NCI-H1092 (cell line): ENCODE measurements around the gene NAA15.
"Not testable (repeated sequence)": the region's sequence is repeated elsewhere in the genome, so short reads cannot be mapped to it uniquely, and the experiment has no call there.

ENCODE experiments used
- DNase-seq: peaks from one replicate; lab custom pipeline; 2025; lab: John Stamatoyannopoulos, UW

The NAA15 gene

GRCh38 chr4:139297001-139297410, 4.3 kb upstream of the NAA15 start:
- no peak for DNase-seq

GRCh38 chr4:139299536-139299935, 1.8 kb upstream of the NAA15 start:
- DNase-seq, result no peak

GRCh38 chr4:139300431-139301112, 733 bp upstream of the NAA15 start:
- no peak for DNase-seq

DNA sequence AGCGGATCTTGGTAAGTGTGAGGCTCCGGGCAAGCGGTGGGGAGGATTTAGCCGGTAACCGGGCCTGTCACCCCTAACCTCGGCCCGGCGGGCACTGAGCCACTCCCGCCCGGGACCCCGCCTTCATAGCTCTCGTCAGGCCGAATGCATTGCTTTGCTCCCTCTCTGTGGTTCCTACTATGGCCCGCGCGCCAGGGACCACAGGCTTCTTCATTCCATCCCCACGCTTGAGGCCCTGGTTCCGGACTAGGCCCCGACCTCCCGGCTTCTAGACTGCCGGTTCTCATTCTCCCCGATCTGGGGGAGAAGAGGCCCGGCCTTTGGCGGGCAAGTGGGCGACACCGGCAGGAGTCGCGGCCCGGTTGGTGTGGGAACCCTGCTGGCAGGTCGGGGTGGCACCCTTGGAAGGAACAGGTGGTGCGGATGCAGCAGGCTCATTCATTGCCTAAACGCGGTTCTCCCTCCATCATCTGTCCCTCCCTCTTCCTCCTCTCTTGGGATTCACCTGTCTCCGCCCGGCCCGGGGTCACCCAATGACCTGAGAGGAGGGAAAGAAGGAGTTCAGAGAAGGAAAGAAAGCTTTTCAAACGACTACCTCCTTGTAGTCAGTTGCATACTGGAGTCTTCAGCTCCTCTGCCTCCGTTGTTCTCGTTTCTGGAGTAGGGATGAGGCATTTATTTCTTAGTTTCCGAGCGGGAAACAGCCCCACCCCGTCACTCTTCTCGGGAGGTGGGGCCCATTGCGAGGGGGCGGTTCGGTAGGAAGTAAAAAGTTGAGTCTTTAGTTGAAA, 711 bp downstream of the NAA15 start, which contains the start of gene NDUFC1:
Gene NDUFC1 (minus strand): TSS at position 657 of the 791 bp plus-strand sequence. CDS start 6,679 bp downstream, outside the sequence.
- DNase-seq, result peak; percentile 24

DNA sequence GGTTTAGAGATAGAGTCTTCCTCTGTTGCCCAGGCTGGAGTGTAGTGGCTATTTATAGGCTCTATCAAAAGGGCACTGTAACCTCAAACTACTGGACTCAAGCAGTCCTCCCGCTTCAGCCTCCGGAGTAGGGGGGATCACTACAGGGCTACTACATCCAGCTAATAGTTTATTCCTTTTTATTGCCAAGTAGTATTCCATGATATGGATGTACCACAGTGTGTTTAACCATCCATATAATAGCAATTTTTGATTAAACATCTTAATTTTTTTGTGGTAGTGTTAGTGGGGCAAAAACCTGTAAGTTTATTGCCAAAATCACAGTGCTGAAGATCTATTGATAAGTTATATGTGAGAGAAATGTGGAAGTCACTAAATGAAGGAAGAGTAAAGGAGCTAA, 3.6 kb downstream of the NAA15 start:
- DNase-seq, result no peak

DNA sequence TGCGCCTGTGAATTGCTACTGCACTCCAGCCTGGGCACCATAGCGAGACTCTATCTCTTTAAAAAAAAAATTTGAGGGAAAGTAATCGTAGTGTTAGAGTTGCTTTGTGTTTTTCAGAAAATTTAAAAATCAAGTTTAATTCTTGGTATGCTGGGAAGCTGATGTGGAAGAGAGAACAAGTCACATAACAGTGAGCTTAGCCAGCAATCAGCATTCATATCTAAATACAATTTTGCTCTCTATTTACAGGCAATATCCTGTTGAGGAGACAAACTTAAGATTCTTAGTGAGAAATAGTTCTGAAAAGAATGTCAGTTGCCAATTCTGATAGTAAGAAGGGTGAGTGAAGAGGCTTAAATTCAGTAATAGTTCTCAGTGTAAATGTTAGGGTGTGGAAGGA, 10.6 kb downstream of the NAA15 start:
- no peak for DNase-seq

GRCh38 chr4:139312552-139313332, 11.4 kb downstream of the NAA15 start:
- no peak for DNase-seq

DNA sequence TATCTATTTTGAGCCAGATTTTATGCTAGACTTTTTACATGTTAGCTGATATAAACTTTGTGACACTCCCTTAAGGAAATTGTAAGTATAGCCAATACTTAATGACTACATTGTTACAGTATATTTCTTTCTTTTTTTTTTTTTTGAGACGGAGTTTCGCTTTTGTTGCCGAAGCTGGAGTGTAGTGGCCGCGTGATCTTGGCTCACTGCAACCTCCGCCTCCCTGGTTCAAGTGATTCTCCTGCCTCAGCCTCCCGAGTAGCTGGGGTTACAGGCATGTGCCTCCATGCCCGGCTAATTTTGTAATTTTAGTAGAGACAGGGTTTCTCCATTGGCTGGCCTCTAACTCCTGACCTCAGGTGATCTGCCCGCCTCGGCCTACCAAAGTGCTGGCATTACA, 12.1 kb downstream of the NAA15 start:
- DNase-seq, result not testable (repeated sequence)

- no peak for DNase-seq
Measured at GRCh38 chr4:139314047-139314800, 12.9 kb downstream of the NAA15 start.

- DNase-seq, result no peak
Measured at GRCh38 chr4:139315221-139315675, 13.9 kb downstream of the NAA15 start.

DNA sequence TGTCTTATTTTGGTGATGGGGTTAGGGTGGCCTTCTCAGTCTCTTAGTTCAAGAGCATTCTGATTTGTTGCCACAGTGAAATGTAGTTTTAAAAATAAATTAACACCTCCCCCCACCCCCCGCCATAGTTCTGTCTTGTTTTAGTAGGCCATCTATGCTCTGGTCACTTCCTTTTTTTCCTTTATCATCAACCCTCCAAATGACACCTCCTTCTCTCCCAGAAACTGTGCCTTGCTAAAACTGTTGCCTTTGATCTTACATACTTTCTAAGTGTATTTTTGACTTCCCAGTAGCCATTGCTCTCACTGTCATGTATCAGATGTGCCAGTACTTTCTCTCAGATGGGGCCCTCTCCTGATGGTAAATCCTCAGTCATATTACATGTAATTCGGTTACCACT, 15.4 kb downstream of the NAA15 start:
- DNase-seq, result no peak

GRCh38 chr4:139317635-139318034, 16.3 kb downstream of the NAA15 start:
- no peak for DNase-seq

GRCh38 chr4:139319571-139319970, 18.3 kb downstream of the NAA15 start:
- DNase-seq, result no peak

GRCh38 chr4:139322070-139322469, 20.8 kb downstream of the NAA15 start:
- DNase-seq, result not testable (repeated sequence)

DNA sequence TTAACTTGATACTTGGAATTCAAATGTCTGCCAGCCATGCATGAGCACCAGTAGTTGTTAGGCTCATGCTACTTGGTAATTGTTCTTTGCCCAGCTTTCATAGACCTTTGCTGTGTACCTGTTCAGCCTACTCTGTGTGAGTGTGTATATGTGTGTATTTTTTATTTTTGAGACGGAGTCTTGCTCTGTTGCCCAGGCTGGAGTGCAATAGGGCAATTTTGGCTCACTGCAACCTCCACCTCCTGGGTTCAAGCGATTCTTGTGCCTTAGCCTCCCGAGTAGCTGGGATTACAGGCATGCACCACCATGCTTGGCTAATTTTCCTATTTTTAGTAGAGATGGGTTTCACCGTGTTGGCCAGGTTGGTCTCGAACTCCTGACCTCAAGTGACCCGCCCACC, 21.2 kb downstream of the NAA15 start:
- not testable (repeated sequence) for DNase-seq

DNA sequence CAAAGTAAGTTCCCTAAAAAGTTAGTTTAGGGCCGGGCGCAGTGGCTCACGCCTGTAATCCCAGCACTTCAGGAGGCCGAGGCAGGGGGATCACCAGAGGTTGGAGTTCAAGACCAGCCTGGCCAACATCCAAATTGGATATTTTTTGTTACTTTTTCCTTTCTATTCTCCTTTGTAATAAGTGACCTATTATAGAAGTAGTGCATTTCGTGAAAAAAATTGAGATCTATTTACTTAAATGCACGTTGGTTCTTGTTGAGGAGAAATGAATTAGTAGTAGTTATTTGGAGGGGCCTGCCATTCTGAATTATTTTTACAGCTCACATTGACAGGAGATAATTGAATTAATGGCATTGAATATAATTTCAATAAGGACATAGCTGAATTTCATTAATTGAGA, 23.3 kb downstream of the NAA15 start:
- no peak for DNase-seq

GRCh38 chr4:139329665-139330200, 28.4 kb downstream of the NAA15 start:
- DNase-seq, result no peak

DNA sequence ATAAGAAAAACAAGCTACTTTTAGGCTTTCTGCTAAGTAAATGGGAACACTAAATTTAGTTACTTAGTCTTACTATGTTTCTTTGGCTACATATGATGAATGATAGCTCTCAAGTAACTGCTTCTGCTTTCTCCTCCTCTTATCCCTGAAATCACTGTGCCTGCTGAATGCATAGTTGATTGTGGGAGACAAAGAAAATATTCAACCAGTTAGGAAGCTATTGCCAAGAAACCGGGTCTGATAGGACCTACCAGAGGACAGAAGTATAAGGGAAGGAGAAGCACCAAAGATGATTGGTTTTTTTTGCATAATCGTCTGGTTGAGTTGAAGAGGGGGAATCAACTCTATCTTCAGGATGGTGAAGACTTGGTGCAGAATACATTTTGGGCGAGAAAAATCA, 29.0 kb downstream of the NAA15 start:
- DNase-seq, result no peak

DNA sequence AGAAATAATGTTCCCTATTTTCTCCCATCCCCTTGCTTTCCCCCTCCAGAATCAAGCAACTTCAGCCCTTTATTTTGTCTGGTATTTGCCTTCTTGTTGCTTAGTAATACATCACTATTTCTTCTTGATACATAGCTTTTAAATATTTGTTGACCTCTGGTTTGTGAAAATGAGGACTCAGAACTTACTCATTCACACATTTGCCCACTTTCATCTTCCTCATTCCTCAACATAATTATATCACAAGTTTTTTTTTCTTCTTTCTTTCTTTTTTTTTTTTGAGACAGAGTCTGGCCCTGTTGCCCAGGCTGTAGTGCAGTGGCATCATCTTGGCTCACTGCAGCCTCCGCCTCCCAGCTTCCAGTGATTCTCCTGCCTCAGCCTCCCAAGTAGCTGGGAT, 29.9 kb downstream of the NAA15 start:
- no peak for DNase-seq

DNA sequence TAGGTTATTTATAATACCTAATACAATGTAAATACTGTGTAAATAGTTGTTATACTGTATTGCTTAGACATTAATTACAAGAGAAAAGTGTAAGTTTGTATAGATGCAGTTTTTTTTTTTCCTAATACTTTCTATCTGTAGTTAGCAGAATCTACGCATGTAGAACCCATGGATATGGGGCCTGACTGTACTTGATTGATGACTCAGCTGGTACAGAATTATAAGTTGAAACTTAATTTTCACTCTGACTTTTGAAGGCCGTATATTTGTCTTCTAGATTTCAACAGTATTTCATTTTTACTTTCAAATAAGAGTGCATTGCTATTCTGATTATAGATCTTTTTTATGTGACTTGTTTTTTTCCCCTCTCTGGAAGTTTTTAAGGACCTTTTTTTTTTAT, 31.7 kb downstream of the NAA15 start:
- no peak for DNase-seq

- no peak for DNase-seq
Measured at GRCh38 chr4:139337612-139338011, 36.3 kb downstream of the NAA15 start.

GRCh38 chr4:139361301-139361700, 60.0 kb downstream of the NAA15 start:
- DNase-seq, result no peak
